ENCODE results near the gene F13A1.

DNA sequence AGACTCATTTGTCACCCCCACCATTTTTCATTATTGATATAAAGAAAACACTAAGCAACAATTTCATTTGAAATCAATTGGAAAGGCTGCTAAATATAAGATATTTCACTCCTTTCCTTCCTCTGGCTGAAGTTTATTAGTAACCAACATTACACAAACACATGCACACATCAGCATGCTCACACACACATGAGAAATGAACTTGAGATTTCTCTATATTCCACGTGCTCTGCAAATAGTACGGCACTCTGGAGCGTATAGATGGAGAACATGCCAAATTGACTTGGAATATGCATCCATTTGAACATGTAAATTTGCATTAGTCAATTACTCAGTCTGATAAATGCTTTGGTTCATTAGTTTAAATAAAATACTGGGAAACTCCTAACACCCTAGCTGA lies 37.1 kb upstream of the F13A1 start:
- TF ChIP-seq CHD1 (IDR thresholded peaks at IDR 0.05; ENCODE audit: low read depth, low read length) (no peak), SIN3A (conservative IDR thresholded peaks at IDR 0.05 in 1 of 2, IDR thresholded peaks at IDR 0.05 in 1 of 2; ENCODE audit: low read depth in 1 of 2, low read length in 2 of 2) (no peak), FOSL1 (IDR thresholded peaks at IDR 0.05; ENCODE audit: insufficient read depth, low read depth, low read length) (no peak), EP300 (IDR thresholded peaks at IDR 0.05; ENCODE audit: borderline replicate concordance in 1 of 2, low read depth in 2 of 2, low read length in 2 of 2) (no peak), RFX5 (IDR thresholded peaks at IDR 0.05; ENCODE audit: borderline replicate concordance, low read depth, low read length) (no peak), MAFK (IDR thresholded peaks at IDR 0.05; ENCODE audit: low read depth, low read length) (no peak), POLR2A (IDR thresholded peaks at IDR 0.05; ENCODE audit: control extremely low read depth in 1 of 2, low read depth in 2 of 2, low read length in 2 of 2) (no peak)
- TF ChIP-seq, protein P1, sequence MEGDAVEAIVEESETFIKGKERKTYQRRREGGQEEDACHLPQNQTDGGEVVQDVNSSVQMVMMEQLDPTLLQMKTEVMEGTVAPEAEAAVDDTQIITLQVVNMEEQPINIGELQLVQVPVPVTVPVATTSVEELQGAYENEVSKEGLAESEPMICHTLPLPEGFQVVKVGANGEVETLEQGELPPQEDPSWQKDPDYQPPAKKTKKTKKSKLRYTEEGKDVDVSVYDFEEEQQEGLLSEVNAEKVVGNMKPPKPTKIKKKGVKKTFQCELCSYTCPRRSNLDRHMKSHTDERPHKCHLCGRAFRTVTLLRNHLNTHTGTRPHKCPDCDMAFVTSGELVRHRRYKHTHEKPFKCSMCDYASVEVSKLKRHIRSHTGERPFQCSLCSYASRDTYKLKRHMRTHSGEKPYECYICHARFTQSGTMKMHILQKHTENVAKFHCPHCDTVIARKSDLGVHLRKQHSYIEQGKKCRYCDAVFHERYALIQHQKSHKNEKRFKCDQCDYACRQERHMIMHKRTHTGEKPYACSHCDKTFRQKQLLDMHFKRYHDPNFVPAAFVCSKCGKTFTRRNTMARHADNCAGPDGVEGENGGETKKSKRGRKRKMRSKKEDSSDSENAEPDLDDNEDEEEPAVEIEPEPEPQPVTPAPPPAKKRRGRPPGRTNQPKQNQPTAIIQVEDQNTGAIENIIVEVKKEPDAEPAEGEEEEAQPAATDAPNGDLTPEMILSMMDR (IDR thresholded peaks at IDR 0.05; ENCODE audit: control extremely low read depth in 1 of 3, insufficient read depth in 1 of 3, low read depth in 1 of 3, low read length in 3 of 3) = no peak

All from H1 (cell line).